ENCODE data around the gene MYRF. TPM values are rescaled to one million over a fixed set of nuclear protein-coding genes. Genes with fewer than 3 reads are reported as not detected.

Gene MYRF
- total RNA-seq, 1 donor from 2014 or later, result 0.30 TPM

DNA sequence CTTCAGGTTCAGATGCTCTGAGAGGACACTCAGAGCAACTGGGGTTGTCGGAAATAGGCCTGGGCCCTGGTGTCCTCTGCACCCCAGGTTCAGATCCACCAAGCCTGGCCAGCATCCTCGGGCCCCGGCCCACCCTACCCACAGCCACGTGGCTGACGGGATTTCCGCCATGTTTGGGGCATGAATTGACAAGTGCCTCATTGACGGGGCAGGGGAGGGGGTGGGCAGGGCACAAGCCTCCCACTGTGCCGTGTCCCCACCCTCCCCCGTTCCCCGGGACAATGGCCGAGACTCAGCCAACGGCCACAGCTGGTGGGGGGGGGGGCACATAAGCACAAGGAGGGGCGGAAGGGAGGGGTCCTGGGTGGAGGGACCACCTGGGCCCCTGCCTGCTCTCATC, 8.5 kb downstream of the MYRF start:
- DNase-seq, result no peak

DNA sequence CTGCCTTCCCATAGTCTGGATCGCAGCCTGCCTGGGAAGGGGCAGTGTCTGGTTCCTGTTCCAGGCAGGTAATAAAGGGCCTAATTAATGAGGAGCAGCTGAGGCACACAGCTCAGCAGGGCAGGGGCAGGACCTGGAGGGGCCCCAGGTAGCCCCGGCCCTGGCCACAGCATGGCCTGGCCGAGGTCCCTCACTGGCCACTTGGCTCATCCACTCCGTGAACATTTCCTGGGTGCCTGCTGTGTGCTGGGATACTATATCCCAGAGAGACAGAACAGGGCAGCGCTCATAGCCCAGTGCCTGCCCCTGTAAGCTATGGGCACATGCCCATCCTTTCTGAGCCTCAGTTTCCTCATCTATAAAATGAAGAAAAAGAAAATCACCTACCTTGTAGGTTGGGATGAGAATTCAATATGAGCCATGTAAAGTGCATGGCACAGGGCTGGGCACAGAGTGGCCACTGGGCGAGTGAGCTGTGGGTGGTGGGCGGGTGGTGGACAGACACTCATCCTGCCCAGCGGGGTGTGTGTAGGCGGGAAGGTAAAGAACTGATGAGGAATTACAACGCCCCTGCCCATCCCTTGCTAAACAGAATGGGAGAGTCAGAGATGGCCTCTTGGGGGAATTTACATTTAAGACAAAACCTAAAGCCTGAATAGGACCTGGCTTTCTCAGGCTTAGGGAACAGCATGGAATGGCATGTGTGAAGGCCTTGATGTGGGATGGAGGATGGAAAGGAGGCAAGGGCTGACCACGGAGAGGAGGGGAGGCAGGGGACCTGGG, 9.2 kb downstream of the MYRF start:
- no peak for DNase-seq

- DNase-seq, result no peak
Observed at GRCh38 chr11:61762223-61762615, 9.8 kb downstream of the MYRF start.

DNA sequence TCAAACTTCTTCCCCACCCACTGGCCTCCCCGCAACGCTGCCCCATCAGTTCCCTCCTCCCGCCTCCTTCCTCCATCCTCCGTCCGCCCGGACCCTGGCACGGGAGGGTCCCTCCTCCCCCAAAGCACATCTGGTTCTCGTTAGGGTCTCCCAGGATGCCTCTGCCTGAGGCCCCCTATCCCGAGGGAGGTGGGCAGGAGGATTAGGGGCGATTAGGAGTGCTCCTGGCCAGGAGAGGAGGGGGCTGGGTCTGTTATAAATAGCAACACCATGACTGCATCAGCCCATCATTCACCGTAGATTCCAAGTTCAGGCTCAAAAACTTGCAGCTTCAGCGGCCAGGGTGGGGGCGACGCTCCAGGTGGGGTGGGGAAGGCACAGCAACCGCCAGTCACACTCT, 10.4 kb downstream of the MYRF start:
- no peak for DNase-seq

DNA sequence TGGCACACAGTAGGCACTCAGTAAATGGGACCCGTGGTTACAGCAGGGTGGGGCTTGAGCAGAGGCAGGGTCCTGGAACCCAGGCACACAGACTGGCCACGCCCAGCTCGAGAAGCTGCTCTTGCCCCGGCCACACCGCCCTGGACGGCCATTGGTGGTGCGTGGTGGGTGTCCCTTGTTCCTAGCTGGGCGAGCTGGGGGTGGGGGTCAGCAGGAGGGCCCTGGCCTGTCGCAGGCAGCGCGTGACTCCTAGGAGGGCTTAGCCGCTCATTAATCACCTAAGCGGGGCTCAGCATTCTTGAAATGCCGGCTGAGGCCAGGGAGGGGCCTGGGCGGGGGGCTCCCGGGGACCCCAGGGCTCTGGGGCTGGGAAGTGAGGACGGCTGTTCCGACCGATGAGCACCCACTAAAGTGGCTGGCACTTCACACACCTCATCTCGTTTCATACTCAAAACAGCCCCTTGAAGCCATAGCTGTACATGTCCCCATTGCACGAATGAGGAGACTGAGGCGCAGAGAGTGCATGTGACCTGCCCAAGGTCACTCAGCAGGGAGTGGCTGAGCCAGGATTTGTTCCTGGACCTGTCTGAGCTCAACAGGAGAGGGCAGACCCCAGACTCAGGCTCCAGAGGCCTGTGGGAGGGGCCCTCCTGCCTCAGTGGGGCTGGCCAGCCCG, 11.6 kb downstream of the MYRF start:
- DNase-seq, result no peak

DNA sequence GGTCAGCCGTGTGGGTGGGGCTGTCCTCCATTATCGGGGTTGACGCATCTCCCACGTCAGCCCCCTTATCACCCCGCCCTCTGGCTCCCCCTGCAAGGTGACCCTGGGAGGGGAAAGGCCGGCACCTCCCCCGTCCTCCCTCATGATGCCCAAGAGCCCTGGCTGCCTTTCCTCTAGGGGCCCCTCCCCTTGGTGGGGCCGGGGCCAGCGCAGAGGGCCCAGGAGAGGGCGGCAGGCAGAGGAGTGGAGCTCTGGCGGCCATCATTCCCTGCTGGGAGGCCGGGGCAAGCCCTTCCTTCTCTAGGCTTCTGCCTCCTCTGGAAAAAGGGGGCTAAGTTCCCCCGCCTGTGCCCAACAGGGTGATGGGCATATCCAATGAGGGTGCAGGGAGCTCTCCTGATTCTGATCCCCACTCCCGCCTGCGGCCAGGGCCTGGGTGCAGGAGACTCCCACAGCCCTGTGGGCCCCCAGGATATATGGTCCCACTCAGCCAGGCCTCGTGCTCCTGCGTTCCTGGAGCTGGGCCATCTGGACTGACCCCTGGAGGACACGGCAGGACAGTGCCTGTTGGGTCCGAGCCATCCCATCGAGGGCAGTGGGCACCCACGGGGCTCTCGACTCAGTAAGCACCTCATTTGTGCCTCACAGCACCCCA, 12.3 kb downstream of the MYRF start:
- no peak for DNase-seq

- DNase-seq, result no peak
Observed at GRCh38 chr11:61765550-61766253, 13.3 kb downstream of the MYRF start.

- no peak for DNase-seq
Observed at GRCh38 chr11:61766353-61766841, 14.0 kb downstream of the MYRF start.

DNA sequence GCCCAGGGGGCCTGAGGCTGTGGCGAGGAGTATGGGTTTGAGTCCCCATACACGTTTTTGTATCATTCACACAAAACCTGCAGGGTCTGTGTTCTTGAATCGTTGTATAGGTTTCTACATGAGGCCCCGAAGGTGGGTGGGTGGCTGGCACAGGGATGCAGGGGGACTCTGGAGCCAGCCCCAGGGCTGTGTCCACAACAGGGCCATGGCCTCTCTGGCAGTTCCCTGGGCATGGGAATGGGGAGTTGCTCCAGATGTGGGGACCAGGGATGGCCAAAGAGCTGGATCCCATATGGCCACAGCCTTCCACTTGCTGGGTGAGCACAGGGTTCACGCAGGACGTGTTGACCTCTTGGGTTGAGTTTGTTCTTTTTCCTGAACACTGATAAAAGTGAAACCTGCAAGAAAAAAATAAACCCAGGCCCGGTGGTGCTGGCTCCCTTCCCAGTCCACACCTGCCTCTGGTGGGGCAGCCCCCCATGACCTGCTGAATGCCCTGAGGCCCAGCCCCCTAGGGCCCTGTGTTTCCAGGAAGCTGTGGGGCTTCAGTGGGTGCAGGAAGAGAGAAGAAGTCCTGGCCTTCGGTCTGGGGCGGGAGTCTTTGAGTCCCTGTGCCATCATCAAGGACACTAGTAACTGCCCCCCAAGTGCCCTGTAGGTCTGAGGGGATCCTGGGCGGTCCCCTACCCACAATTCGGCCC, 16.1 kb downstream of the MYRF start:
- DNase-seq, result no peak

DNA sequence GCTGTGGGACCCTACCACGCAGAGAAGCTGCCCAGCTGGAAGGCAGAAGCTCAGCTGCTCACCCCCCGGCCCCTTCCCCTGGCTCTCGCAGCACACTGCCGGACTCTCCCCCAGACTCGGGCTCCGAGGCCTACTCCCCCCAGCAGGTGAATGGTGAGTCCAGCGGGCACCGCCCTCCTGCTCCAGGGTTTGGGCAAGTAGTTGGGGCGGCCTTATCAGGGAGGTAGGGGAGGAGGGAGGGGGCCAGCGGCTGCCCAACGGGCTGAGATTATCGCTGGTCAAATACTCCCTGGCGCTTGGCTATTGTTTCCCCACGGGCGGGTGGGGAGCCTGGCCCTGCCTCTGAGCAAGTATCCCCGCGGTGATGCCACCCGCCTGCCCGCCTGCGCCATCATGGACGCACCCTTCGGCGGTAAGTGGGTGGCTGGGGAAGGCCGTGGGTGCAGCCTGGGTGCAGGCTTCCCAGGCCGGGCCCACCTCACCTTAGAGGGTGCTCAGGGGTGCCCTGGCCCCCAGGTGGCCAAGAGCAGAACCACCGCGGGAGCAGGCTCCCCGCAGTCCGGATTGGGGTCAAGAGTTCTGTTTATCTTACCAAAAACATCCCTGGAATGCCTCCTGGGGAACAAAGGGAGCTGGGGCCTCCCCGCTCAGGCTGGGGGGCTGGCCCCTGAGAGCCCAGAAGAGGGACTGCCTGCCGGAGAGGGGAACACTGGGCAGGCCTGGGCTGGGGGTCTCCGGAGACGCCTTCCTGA, 16.9 kb downstream of the MYRF start:
- no peak for DNase-seq

- DNase-seq, result no peak
Observed at GRCh38 chr11:61769946-61770683, 17.7 kb downstream of the MYRF start.

- DNase-seq, result no peak
Observed at GRCh38 chr11:61771195-61771894, 18.9 kb downstream of the MYRF start.

DNA sequence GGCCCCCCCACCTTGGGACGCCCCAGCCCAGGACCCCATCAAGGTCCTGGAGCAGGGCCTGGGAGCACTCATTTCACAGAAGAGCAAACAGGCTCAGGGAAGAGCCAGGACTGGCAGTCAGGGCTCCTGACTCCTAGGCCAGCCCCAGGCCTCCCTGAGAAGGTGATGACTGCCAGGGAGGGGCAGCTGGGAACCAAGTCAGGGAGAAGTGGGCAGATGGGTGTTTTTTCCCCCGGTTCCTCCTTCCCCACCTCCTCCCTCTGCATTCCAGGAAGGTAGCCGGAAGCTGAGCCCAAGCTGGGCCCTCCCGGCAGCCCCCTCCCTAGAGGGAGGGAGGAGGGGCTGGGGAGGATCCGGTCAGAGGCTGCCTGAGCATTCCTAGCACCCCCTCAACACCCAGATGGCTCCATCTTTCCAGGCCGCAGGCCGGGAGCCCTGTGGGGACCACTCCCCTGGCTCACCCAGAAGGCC, 19.6 kb downstream of the MYRF start:
- no peak for DNase-seq

DNA sequence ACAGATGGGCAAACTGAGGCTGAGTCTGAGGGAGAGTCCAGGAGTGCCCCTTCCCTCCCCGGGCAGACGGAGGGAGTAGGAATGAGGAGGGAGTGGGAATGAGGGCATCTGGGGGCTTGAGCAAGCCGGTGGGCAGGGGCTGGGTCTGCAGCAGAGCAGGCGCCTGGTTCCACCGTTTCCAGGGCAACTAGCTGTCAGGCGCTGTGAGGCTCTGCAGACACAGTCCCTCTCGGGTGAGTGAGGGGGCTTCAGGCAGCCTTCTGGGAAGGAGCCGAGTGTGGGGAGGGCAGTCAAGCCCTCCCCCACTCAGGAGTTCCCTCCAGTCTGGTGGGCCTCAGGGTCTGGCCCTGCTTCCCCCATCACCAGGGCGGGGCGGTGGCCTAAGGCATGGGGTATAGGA, 20.9 kb downstream of the MYRF start:
- no peak for DNase-seq

- DNase-seq, result no peak
Observed at GRCh38 chr11:61773809-61774208, 21.4 kb downstream of the MYRF start.

GRCh38 chr11:61774411-61774810, 22.0 kb downstream of the MYRF start:
- DNase-seq, result no peak

- DNase-seq, result no peak
Observed at GRCh38 chr11:61775106-61775505, 22.7 kb downstream of the MYRF start.

GRCh38 chr11:61775606-61776554, 23.4 kb downstream of the MYRF start:
- no peak for DNase-seq
